H1 (cell line): ENCODE results near the gene MRPL43. TPM values are rescaled to one million over a fixed set of nuclear protein-coding genes. Genes with fewer than 3 reads are reported as not detected.

Source experiments
- CTCF ChIA-PET: fragments of 300-600 bp; sonication (Branson Sonifier 250); formaldehyde crosslinking; loops from one replicate; lab custom pipeline; 2021; ENCODE audit not compliant: partially characterized antibody; lab: Charles Lee
- POLR2A ChIA-PET: fragments of 300-600 bp; sonication (Branson Sonifier 250); formaldehyde crosslinking; loops from one replicate; lab custom pipeline; 2021; ENCODE audit warnings: inconsistent platforms; ENCODE audit not compliant: partially characterized antibody; lab: Charles Lee
- DNase-seq, 2 experiments: peaks; one replicate each; pipeline versions ENCODE4 v3.0.0 to v3.0.0-alpha.2; 2010 to 2022; ENCODE audit warnings: low spot score in 2 of 2, low read depth in 1 of 2, mixed read lengths in 1 of 2
- FAIRE-seq: peaks from 2 replicates; lab custom pipeline; 2011; peaks lifted over from hg19 to GRCh38; lab: Jason Lieb, UNC
- H2AFZ ChIP-seq: 2 replicates; pipeline ENCODE4 v1.8.1; 2012; ENCODE audit warnings: low read length, inconsistent platforms
- H2AK5ac ChIP-seq: 2 replicates; pipeline ENCODE4 v1.6.1; 2013; ENCODE audit warnings: low read depth, low read length
- H2BK120ac ChIP-seq: replicated peaks from 2 replicates; pipeline ENCODE3; 2013; ENCODE audit warnings: low read depth, low read length, inconsistent platforms
- H2BK12ac ChIP-seq: 2 replicates; pipeline ENCODE4 v1.6.1; 2013; ENCODE audit warnings: low read depth, low read length
- H2BK15ac ChIP-seq: 2 replicates; pipeline ENCODE4 v1.6.1; 2013; ENCODE audit warnings: low read length
- H2BK20ac ChIP-seq: 2 replicates; pipeline ENCODE4 v1.6.1; 2013; ENCODE audit warnings: low read length
- H2BK5ac ChIP-seq: 2 replicates; pipeline ENCODE4 v1.6.1; 2013; ENCODE audit warnings: low read depth, low read length
- H3K14ac ChIP-seq: 2 replicates; pipeline ENCODE4 v1.6.1; 2013; ENCODE audit warnings: inconsistent platforms; ENCODE audit not compliant: insufficient read length
- H3K18ac ChIP-seq: 2 replicates; pipeline ENCODE4 v1.6.1; 2013; ENCODE audit warnings: low read length; ENCODE audit errors: extremely low read depth
- H3K23ac ChIP-seq: 2 replicates; pipeline ENCODE4 v1.6.1; 2013; ENCODE audit warnings: inconsistent platforms; ENCODE audit not compliant: insufficient read length
- H3K23me2 ChIP-seq: 2 replicates; pipeline ENCODE4 v1.6.1; 2013; ENCODE audit warnings: low read depth, low read length
- H3K27ac ChIP-seq: 2 replicates; pipeline ENCODE4 v1.6.1; 2011; ENCODE audit warnings: low read depth, low read length, inconsistent platforms
- H3K27me3 ChIP-seq, 4 experiments: replicated peaks in 1 of 4; 1 replicate in 1 of 4; 2 replicates in 3 of 4; pipeline versions ENCODE4 v1.6.1 to v1.8.1; 2011 to 2013; ENCODE audit warnings: low read length in 3 of 4, mild to moderate bottlenecking in 3 of 4, inconsistent platforms in 2 of 4, mixed read lengths in 2 of 4, moderate library complexity in 1 of 4; ENCODE audit not compliant: control insufficient read depth in 3 of 4, insufficient read depth in 3 of 4; ENCODE audit errors: extremely low read depth in 1 of 4
- H3K36me3 ChIP-seq, 4 experiments: 2 replicates each; pipeline versions ENCODE4 v1.6.1 to v1.8.1; 2011 to 2013; ENCODE audit warnings: mild to moderate bottlenecking in 4 of 4, low read length in 3 of 4, moderate library complexity in 2 of 4, control low read depth in 1 of 4, inconsistent platforms in 1 of 4; ENCODE audit not compliant: insufficient read depth in 4 of 4, control insufficient read depth in 2 of 4
- H3K4ac ChIP-seq: replicated peaks from 2 replicates; pipeline ENCODE3; 2013; ENCODE audit warnings: low read length, low read depth, mixed read lengths, inconsistent platforms; ENCODE audit not compliant: insufficient read length
- H3K4me1 ChIP-seq, 4 experiments: replicated peaks in 1 of 4; 1 replicate in 1 of 4; 2 replicates in 3 of 4; pipeline versions ENCODE4 v1.6.1 to v1.8.1; 2011 to 2013; ENCODE audit warnings: low read length in 3 of 4, inconsistent platforms in 2 of 4, mixed read lengths in 1 of 4; ENCODE audit not compliant: insufficient read depth in 4 of 4, control insufficient read depth in 3 of 4
- H3K4me2 ChIP-seq, 2 experiments: 2 replicates each; pipeline versions ENCODE4 v1.6.1 to v1.8.1; 2011 to 2013; ENCODE audit warnings: low read depth in 2 of 2, low read length in 2 of 2, control low read depth in 1 of 2, inconsistent platforms in 1 of 2, mild to moderate bottlenecking in 1 of 2; ENCODE audit not compliant: insufficient read depth in 1 of 2
- H3K4me3 ChIP-seq, 4 experiments: fragments of 200-600, 300-600 bp in 1 of 4; sonication (generic), shearing (Covaris generic), sonication (Bioruptor Twin) in 1 of 4; 2 replicates each; pipeline versions ENCODE4 v1.5.1 to v1.8.1; 2011 to 2016; ENCODE audit warnings: low read length in 4 of 4, low read depth in 3 of 4, control low read depth in 2 of 4, inconsistent platforms in 2 of 4, mild to moderate bottlenecking in 2 of 4, mixed read lengths in 1 of 4, moderate library complexity in 1 of 4; ENCODE audit not compliant: insufficient read depth in 2 of 4; ENCODE audit errors: extremely low read depth in 1 of 4
- H3K56ac ChIP-seq: replicated peaks from 2 replicates; pipeline ENCODE3; 2013; ENCODE audit warnings: low read depth, mild to moderate bottlenecking, mixed read lengths, low read length, inconsistent platforms; ENCODE audit not compliant: insufficient read length
- H3K79me1 ChIP-seq: 2 replicates; pipeline ENCODE4 v1.6.1; 2013; ENCODE audit warnings: low read depth, low read length, control low read depth
- H3K79me2 ChIP-seq, 2 experiments: 2 replicates each; pipeline versions ENCODE4 v1.6.1 to v1.8.1; 2012 to 2013; ENCODE audit warnings: low read length in 2 of 2, mild to moderate bottlenecking in 2 of 2, inconsistent platforms in 1 of 2; ENCODE audit not compliant: insufficient read depth in 2 of 2, control insufficient read depth in 1 of 2
- H3K9ac ChIP-seq, 4 experiments: replicated peaks in 1 of 4; 1 replicate in 1 of 4; 2 replicates in 3 of 4; pipeline versions ENCODE4 v1.6.1 to v1.8.1; 2011 to 2013; ENCODE audit warnings: low read depth in 3 of 4, low read length in 3 of 4, control low read depth in 2 of 4, mild to moderate bottlenecking in 2 of 4, moderate library complexity in 2 of 4, inconsistent platforms in 1 of 4; ENCODE audit errors: extremely low read depth in 1 of 4
- H3K9me3 ChIP-seq, 2 experiments: 2 replicates each; pipeline versions ENCODE4 v1.6.1 to v1.8.1; 2012 to 2013; ENCODE audit warnings: mild to moderate bottlenecking in 2 of 2, moderate library complexity in 2 of 2, control low read depth in 1 of 2, inconsistent platforms in 1 of 2, low read depth in 1 of 2, low read length in 1 of 2, mixed read lengths in 1 of 2; ENCODE audit not compliant: insufficient read depth in 2 of 2
- H4K20me1 ChIP-seq, 2 experiments: replicated peaks in 1 of 2; 2 replicates each; pipeline versions ENCODE3 to v1.8.1; 2011 to 2013; ENCODE audit warnings: inconsistent platforms in 2 of 2, low read length in 2 of 2, mild to moderate bottlenecking in 1 of 2; ENCODE audit not compliant: insufficient read depth in 2 of 2, control insufficient read depth in 1 of 2
- H4K5ac ChIP-seq: 2 replicates; pipeline ENCODE4 v1.6.1; 2013; ENCODE audit warnings: low read length, low read depth, mixed read lengths, inconsistent platforms; ENCODE audit not compliant: insufficient read length
- H4K8ac ChIP-seq: 2 replicates; pipeline ENCODE4 v1.8.0; 2013; ENCODE audit warnings: mild to moderate bottlenecking, moderate library complexity, low read length, inconsistent platforms; ENCODE audit not compliant: insufficient read depth; ENCODE audit errors: extremely low read depth
- H4K91ac ChIP-seq: replicated peaks from 2 replicates; pipeline ENCODE3; 2013; ENCODE audit warnings: low read length, mixed read lengths, inconsistent platforms; ENCODE audit not compliant: insufficient read length
- BACH1 ChIP-seq: IDR thresholded peaks from 2 replicates; pipeline ENCODE4 v1.6.1; 2012; ENCODE audit warnings: low read length, improper control_type of control experiment
- CREB1 ChIP-seq: IDR thresholded peaks from 2 replicates; pipeline ENCODE4 v1.6.1; 2012; ENCODE audit warnings: inconsistent platforms
- HDAC6 ChIP-seq: IDR thresholded peaks from one replicate; pipeline ENCODE4 v1.7.1; 2012; ENCODE audit warnings: low read depth, mild to moderate bottlenecking, inconsistent platforms, low read length, moderate library complexity
- POU5F1 ChIP-seq: IDR thresholded peaks from 2 replicates; pipeline ENCODE4 v1.6.1; 2011; ENCODE audit warnings: low read depth, mild to moderate bottlenecking, low read length, moderate library complexity
- SIN3A ChIP-seq, 2 experiments: IDR thresholded peaks in 1 of 2; conservative IDR thresholded peaks in 1 of 2; 2 replicates each; pipeline ENCODE4 v1.6.1; 2011 to 2012; ENCODE audit warnings: low read length in 2 of 2, improper control_type of control experiment in 1 of 2, low read depth in 1 of 2, mild to moderate bottlenecking in 1 of 2
- TAF7 ChIP-seq: optimal IDR thresholded peaks from 2 replicates; pipeline ENCODE3; 2011; ENCODE audit warnings: low read depth, mild to moderate bottlenecking, inconsistent platforms, low read length, moderate library complexity, borderline replicate concordance
- TBP ChIP-seq: IDR thresholded peaks from 2 replicates; pipeline ENCODE4 v1.6.1; 2011; ENCODE audit warnings: low read depth, low read length, improper control_type of control experiment
- WGBS, 2 experiments: shearing (Covaris generic) in 1 of 2; methylation state at CpG; one replicate each; pipeline versions ENCODE4 v1.1.6 to v1.1.7; 2013 to 2015; ENCODE audit warnings: low lambda C conversion rate in 2 of 2, mixed read lengths in 2 of 2, inconsistent platforms in 1 of 2, low coverage in 1 of 2, missing lambda C conversion rate in 1 of 2; ENCODE audit not compliant: insufficient replicate concordance in 2 of 2, insufficient coverage in 1 of 2, insufficient read length in 1 of 2; ENCODE audit errors: extremely low coverage in 1 of 2, missing lambda C conversion rate in 1 of 2; 5-methylcytosine and 5-hydroxymethylcytosine counted together
- polyA plus RNA-seq, 7 experiments: library from polyadenylated mRNA; depleted of rRNA in 3 of 7; stranded (reverse) in 5 of 7; unstranded in 2 of 7; fragments of >200 nt in 5 of 7; fragments of 200-250 nt in 2 of 7; gene quantifications; 1 replicate in 5 of 7; 2 replicates in 1 of 7; 4 replicates in 1 of 7; pipeline versions ENCODE4 v1.2.1 to v1.2.3, GENCODE V29; 2011 to 2013; ENCODE audit warnings: missing spikeins in 2 of 7, mixed read lengths in 2 of 7
- total RNA-seq: library from RNA; stranded (reverse); fragmentation: NEBNext Ultra II Directional; extraction: Animal tissue kit (Norgen Biotek cat#: 25700); gene quantifications from 2 replicates; pipeline ENCODE4 v1.2.1, GENCODE V29; 2021
- TF ChIP-seq, protein P1 (sequence below), 3 experiments: IDR thresholded peaks; 1 replicate in 2 of 3; 2 replicates in 1 of 3; pipeline versions ENCODE4 v1.5.1 to v1.6.1; 2011; ENCODE audit warnings: low read length in 3 of 3, mild to moderate bottlenecking in 3 of 3, inconsistent platforms in 2 of 3, low read depth in 1 of 3, moderate library complexity in 1 of 3; ENCODE audit not compliant: insufficient read depth in 1 of 3; ENCODE audit errors: control extremely low read depth in 1 of 3

MRPL43 gene
- total and polyA plus RNA-seq, 2 of the 8 experiments (the other 6 are each of a cell fraction or from before 2014, with no cell fraction given) = 74.1 to 149 TPM

DNA sequence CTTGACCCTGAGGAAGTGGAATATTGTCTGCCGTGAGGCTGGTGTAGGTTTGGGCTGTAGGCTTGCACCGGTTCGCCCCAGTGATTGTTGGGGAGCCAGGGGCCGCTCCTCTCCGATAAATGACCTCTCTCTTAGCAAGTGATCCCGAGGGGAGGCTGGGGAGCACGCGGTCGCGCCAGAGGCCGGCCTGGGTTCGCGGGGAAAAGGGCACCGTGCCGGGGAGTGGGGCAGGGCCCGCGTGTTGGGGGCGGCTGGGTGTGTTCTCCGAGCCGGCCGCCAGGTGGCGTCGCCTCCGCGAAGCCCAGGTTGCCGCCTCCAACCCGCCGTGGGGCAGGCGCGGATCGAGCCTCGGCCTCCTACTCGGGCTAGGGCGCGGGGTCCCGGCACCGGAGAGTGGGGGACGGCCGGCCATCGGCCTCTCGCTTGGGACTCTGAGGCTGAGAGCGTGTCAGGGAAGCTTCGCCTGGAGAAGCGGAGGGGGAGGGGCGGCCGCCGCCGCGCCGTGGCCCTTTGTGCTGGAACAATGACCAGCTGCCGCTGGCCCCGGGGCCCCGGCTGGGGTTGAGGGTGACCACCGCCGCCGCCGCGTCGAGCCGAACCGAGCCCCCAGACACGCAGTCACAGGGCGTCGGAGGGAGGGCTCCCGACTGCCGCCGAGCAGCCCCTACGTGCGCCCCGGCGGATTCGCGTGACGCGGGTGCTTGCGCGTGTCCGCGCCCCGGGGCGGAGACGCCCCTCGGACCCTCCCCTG, 11.9 kb upstream of the MRPL43 start:
- Histone ChIP-seq H2BK5ac (peak overlapping the region; percentile 98), H3K36me3 (peaks cover 2 to 23% (median 13%) of the 10 kb centered on the region in 4 experiments; a peak in 5 of 8 replicates), H3K4me2 (peak overlapping the region; percentile 93 to 99), H4K8ac (peak overlapping the region; percentile 82), H4K5ac (peak overlapping the region; percentile 46), H3K4me1 (peaks cover 4 to 24% (median 14%) of the 10 kb centered on the region in 4 experiments), H3K18ac (peak overlapping the region; percentile 87), H3K9me3 (no peaks in the 10 kb centered on the region), H4K91ac (peak overlapping the region; percentile 97), H2BK20ac (peak overlapping the region; percentile 80; the same call in 1 of the 2 replicates), H2BK15ac (peak overlapping the region; percentile 98; the same call in 1 of the 2 replicates), H3K23me2 (peaks cover 17% of the 10 kb centered on the region), H2BK120ac (peak overlapping the region; percentile 7), H3K14ac (no peak overlapping the region), H3K27ac (peak overlapping the region; percentile 80; the same call in 1 of the 2 replicates), H3K23ac (no peak overlapping the region), H2BK12ac (peak overlapping the region; percentile 98), H2AK5ac (peak overlapping the region; percentile 76), H4K20me1 (peaks cover 0 to 13% of the 10 kb centered on the region in 2 experiments), H3K27me3 (no peaks in the 10 kb centered on the region), H3K9ac (peak overlapping the region; percentile 13 to 94 (median 84)), H3K4me3 (peak overlapping the region; percentile 75 to 90 (median 76)), H3K4ac (peak overlapping the region; percentile 99), H3K79me1 (peaks cover 6% of the 10 kb centered on the region), H3K79me2 (peaks cover 0 to 33% of the 10 kb centered on the region in 2 experiments; a peak in 2 of 4 replicates), H3K56ac (peak overlapping the region; percentile 71), H2AFZ (no peak overlapping the region)
- WGBS, 2 experiments = 3% methylated on average over 33 of the region's 83 CpGs; no CpG with 5 or more reads in 1 of the 2 experiments
- POLR2A ChIA-PET = interaction anchor here (0.7 to 12.6 kb wide), 8 partner anchors 10 to 44 kb away, joined by 3 to 143 read pairs (median 5); partner anchors contain the start of genes MRPL43, PDZD7, SFXN3 and TWNK
- FAIRE-seq (no peak), DNase-seq (peak in 1 of 2 experiments; percentile 87)
- CTCF ChIA-PET = interaction anchor here (0.8 to 26.8 kb wide), 8 partner anchors 8 to 166 kb away, joined by 3 to 464 read pairs (median 5); partner anchors contain the start of genes PDZD7 and SFXN3
- TF ChIP-seq TAF7 (peak; percentile 53), TBP (peak; percentile 35; the same call in 1 of the 2 replicates), CREB1 (no peak), POU5F1 (no peak), HDAC6 (no peak), BACH1 (peak; percentile 74), SIN3A (conservative IDR thresholded peaks at IDR 0.05 in 1 of 2, IDR thresholded peaks at IDR 0.05 in 1 of 2; ENCODE audit: low read depth in 1 of 2, low read length in 2 of 2) (peak; percentile 63 to 72; a peak in 1 of 4 replicates)
- TF ChIP-seq, protein P1, sequence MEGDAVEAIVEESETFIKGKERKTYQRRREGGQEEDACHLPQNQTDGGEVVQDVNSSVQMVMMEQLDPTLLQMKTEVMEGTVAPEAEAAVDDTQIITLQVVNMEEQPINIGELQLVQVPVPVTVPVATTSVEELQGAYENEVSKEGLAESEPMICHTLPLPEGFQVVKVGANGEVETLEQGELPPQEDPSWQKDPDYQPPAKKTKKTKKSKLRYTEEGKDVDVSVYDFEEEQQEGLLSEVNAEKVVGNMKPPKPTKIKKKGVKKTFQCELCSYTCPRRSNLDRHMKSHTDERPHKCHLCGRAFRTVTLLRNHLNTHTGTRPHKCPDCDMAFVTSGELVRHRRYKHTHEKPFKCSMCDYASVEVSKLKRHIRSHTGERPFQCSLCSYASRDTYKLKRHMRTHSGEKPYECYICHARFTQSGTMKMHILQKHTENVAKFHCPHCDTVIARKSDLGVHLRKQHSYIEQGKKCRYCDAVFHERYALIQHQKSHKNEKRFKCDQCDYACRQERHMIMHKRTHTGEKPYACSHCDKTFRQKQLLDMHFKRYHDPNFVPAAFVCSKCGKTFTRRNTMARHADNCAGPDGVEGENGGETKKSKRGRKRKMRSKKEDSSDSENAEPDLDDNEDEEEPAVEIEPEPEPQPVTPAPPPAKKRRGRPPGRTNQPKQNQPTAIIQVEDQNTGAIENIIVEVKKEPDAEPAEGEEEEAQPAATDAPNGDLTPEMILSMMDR (IDR thresholded peaks at IDR 0.05; ENCODE audit: control extremely low read depth in 1 of 3, insufficient read depth in 1 of 3, low read depth in 1 of 3, low read length in 3 of 3) = peak in 2 of 3 experiments; percentile 69 to 87; a peak in 3 of 4 replicates
